ENCODE measurements around the gene DEPP1.
A peak's percentile ranks its signal among the peaks of the same experiment; 100 is the strongest.

Gene DEPP1

GRCh38 chr10:44968500-44969400 lies 9.9 kb downstream of the DEPP1 start (continued):
- TF ChIP-seq ZNF48 (tag by site-specific recombination; IDR thresholded peaks at IDR 0.05): 0 out of 2 replicates have a peak, but pooled peaks have one; percentile 67
- no peak for TF ChIP-seq ZNF600 (tag by site-specific recombination; IDR thresholded peaks at IDR 0.05)
- no peak for TF ChIP-seq ZNF518A (tag by site-specific recombination; conservative IDR thresholded peaks at IDR 0.05; ENCODE audit: low read depth)
- TF ChIP-seq PRDM6 (tag by site-specific recombination; IDR thresholded peaks at IDR 0.05): no peak
- TF ChIP-seq ZNF530 (tag by site-specific recombination; IDR thresholded peaks at IDR 0.05; ENCODE audit: low read depth): no peak
- TF ChIP-seq ZNF670 (tag by site-specific recombination; IDR thresholded peaks at IDR 0.05; ENCODE audit: low read depth): no peak
- TF ChIP-seq ZNF514 (tag by site-specific recombination; IDR thresholded peaks at IDR 0.05): no peak
- TF ChIP-seq ZBTB10 (tag by site-specific recombination; IDR thresholded peaks at IDR 0.05): no peak
- TF ChIP-seq INSM2 (tag by site-specific recombination; IDR thresholded peaks at IDR 0.05): no peak
- 0 out of 2 replicates have a peak, but pooled peaks have one; percentile 7 for TF ChIP-seq ZFHX2 (tag by site-specific recombination; conservative IDR thresholded peaks at IDR 0.05)
- no peak for TF ChIP-seq ZNF560 (tag by site-specific recombination; IDR thresholded peaks at IDR 0.05; ENCODE audit: borderline replicate concordance)
- no peak for TF ChIP-seq ZNF548 (tag by site-specific recombination; IDR thresholded peaks at IDR 0.05)
- no peak for TF ChIP-seq ZNF791 (tag by site-specific recombination; IDR thresholded peaks at IDR 0.05)
- no peak for TF ChIP-seq ZNF501 (tag by site-specific recombination; IDR thresholded peaks at IDR 0.05)
- no peak for TF ChIP-seq KLF16 (tag by site-specific recombination; IDR thresholded peaks at IDR 0.05)
- TF ChIP-seq ZNF596 (tag by site-specific recombination; IDR thresholded peaks at IDR 0.05): no peak
- TF ChIP-seq ZNF10 (tag by site-specific recombination; IDR thresholded peaks at IDR 0.05): no peak
- TF ChIP-seq ZNF354C (tag by site-specific recombination; IDR thresholded peaks at IDR 0.05; ENCODE audit: borderline replicate concordance, low read depth): no peak
